GM18505 (cell line): ENCODE measurements around the gene NBEAL1.
"Not testable (repeated sequence)": the region's sequence is repeated elsewhere in the genome, so short reads cannot be mapped to it uniquely, and the experiment has no call there.

Experiments used
- ATAC-seq: cut with Tn5 transposase; IDR thresholded peaks from one replicate; pipeline ENCODE4 v1.9.1; 2021; ENCODE audit not compliant: unreplicated experiment
- POLR2A ChIP-seq: IDR thresholded peaks from 4 replicates; pipeline ENCODE4 v1.6.1; 2011; ENCODE audit warnings: borderline replicate concordance; ENCODE audit not compliant: insufficient read depth, insufficient read length; ENCODE audit errors: extremely low read depth

Gene NBEAL1

DNA sequence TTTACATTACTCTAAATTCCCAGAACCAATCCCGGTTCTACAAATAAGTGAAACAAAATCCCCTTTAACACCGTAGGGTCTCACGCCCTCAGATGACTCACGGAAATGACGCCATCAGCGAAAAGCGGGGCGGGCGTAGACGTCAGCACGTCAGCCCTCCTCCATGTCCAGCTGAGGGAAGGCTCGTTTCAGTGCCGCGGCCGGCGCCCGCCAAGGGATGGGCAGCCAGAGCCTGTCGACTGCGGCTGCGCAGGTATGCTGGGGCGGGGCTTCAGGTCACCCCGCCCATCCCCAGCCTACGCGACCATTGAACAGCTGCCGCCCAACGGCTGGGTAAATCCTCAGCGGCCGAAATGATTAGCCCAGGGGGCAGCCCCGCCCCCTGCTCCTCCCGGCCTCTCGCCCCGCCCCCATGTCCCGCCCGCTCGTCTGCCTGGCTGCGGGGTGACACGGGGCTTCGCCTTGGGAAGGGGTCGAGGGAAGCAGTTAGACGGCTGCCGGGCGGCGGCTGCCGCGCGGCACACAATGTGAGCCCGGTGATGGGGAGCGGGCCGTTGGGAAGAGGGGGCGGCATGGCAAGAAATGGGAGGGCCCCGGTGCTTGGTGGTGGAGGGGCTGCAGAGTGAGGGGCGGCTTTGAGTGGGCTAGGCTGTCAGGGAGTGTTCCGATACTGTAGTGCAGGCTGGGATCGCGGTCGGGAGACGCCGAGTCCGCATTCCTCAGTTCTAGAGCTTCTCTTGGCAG lies at the start of gene NBEAL1:
NBEAL1 (plus strand) TSS at position 420 of the 744 bp plus-strand sequence. CDS start 1,510 bp downstream, outside the sequence.
- ATAC-seq, result peak; percentile 96
- peak; percentile 84 for TF ChIP-seq POLR2A

DNA sequence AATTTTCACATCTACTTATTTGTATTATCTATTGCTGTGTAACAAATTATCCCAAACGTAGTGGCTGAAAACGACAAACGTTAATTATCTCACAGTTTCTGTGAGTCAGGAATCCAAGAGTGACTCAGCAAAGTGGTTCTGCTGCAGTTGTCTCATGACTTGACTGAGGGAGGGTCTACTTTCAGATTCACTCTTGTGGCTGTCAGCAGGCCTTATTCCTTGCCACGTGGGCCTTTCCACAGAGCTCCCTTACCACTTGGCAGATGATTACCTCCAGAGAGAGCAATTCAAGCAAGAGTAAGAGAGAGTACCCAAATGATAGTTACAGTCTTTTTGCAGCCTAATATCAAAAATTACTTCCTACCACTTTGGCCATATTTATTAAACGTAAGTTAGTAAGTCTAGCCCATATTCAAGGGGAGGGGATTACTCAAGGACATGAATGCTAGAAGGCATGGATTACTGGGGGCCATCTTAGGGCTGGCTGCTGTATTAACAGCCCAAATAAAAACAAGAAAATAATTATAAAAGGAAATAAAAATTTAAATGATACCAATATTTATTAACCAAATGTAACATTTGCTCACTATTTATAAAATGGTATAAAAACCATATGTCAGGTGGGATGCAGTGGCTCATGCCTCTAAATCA lies 48.7 kb upstream of the NBEAL1 start:
- no peak for TF ChIP-seq POLR2A
- no peak for ATAC-seq

DNA sequence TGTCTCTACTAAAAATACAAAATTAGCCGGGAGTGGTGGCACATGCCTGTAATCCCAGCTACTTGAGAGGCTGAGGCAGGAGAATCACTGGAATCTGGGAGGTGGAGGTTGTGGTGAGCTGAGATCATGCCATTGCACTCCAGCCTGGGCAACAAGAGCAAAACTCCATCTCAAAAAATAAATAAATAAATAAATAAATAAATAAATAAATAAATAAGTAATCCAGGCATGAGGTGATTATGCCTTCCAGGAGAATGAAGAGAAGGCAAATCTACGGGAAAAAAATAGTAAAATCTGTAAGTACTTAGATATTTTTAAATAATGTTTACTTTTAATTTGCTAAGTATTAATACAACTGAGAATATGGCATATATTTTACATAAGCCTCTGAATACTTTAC lies 45.3 kb upstream of the NBEAL1 start:
- not testable (repeated sequence) for ATAC-seq

GRCh38 chr2:202976809-202977208 lies 37.9 kb upstream of the NBEAL1 start:
- TF ChIP-seq POLR2A, result no peak
- no peak for ATAC-seq

- TF ChIP-seq POLR2A, result no peak
Observed at GRCh38 chr2:202982779-202983491, 31.7 kb upstream of the NBEAL1 start.

GRCh38 chr2:202989749-202990148 lies 24.9 kb upstream of the NBEAL1 start:
- no peak for TF ChIP-seq POLR2A
- ATAC-seq, result no peak

More at GRCh38 chr2:202982779-202983491, 31.7 kb upstream of the NBEAL1 start:
- no peak for ATAC-seq

DNA sequence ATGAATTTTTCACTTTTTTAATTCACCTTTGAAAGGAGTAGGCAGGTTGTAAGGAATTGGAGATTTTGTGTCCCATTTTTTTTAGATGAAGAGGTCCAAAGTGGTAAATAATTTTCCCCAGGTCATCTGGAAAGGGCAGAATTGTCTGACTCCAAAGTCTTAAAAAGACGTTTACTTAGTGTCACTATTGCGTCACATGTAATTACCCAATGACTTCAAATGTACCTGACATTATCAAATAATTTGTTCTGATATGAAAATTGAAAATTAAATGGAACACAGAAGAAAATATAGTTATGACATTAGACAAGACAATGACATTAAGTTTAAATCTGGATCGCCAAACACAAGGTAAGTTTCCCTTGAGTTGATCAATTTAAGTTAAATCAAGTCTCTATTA lies 24.2 kb upstream of the NBEAL1 start:
- no peak for TF ChIP-seq POLR2A
- ATAC-seq, result no peak

DNA sequence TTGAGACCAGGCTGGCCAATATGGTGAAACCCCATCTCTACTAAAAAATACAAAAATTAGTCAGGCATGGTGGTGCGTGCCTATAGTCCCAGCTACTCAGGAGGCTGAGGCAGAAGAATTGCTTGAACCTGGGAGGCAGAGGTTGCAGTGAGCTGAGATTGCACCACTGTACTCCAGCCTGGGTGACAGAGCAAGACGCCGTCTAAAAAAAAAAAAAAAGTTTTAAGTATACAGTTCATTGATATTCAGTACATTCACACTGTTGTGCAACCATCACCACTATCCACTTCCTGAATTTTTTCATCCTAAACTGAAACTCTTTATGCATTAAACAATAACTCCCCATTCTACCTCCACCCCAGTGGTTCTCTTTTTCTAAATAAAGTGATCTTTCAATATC lies 17.6 kb upstream of the NBEAL1 start:
- ATAC-seq, result not testable (repeated sequence)

- TF ChIP-seq POLR2A, result no peak
- ATAC-seq, result no peak
Observed at GRCh38 chr2:203002054-203002821, 12.4 kb upstream of the NBEAL1 start.

GRCh38 chr2:203003716-203004115 lies 11.0 kb upstream of the NBEAL1 start:
- no peak for ATAC-seq
- no peak for TF ChIP-seq POLR2A

GRCh38 chr2:203016716-203017115 lies 2.0 kb downstream of the NBEAL1 start:
- no peak for ATAC-seq
- no peak for TF ChIP-seq POLR2A

DNA sequence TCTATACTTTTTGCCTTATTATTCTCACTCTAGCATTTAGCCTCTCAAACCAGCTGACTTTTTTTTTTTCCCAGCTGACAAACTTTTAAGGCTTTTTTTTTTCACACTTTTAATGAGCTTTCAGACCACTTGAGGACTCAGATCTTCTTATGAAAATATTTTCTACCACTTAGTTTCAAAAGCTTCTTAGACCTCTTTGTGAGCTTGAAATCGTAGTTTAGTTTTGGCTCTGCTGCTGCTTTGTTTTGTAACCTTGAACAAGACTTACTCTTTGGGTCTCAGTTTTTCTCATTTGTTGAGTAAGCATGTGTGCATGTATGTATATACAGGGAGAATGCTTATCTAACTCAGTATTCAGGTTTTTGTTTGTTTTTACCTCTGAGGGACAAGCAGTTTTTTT lies 3.5 kb downstream of the NBEAL1 start:
- no peak for ATAC-seq
- no peak for TF ChIP-seq POLR2A

DNA sequence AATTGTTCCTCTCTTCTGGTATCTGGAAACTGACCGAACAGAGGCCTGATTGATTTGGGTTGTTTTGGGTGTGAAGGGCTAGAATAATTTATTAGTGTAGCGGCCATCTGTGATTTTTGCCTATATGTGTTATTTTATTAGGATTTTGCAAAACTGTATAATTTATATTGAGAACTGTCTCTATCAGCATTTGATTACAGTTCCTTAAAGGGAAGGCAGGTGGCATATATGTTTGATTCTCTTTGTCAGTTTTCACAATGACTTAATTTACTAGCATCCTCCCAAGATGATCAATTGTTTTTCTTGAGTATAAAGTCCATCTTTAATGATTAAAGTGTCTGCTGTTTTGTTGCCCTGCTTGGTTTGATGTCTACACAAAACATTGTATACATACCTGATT lies 4.5 kb downstream of the NBEAL1 start:
- no peak for TF ChIP-seq POLR2A
- ATAC-seq, result no peak
